ENCODE data around the gene B4GALNT2. TPM values are rescaled to one million over a fixed set of nuclear protein-coding genes. Genes with fewer than 3 reads are reported as not detected.

Gene B4GALNT2
- total RNA-seq, 2 experiments from 2014 or later, result 0.06 to 0.16 TPM

DNA sequence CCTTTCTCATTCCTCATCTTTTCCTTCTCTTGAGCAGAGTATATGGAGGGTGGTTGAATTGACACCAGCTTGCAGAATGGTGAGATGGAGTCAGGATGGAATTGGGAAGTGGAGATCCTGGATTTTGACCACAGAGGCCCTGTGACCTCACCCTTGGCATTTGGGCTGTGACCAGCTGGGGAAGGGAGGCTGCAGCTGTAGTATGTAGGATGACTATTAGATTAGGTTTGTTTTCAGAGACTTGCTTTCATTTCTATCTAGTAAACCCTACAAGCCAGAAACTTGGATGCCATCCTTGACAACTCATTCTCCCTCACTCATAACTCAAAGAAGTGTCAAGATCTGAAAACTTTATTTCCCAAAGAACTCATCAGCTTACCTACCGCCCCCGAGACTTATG lies 71.9 kb downstream of the B4GALNT2 start:
- Histone ChIP-seq H3K27ac (ENCODE audit: low read depth in 1 of 2, low read length in 2 of 2) (no peak overlapping the region), H3K9me3 (ENCODE audit: control insufficient read depth in 1 of 2, insufficient read depth in 1 of 2, low read length in 2 of 2) (no peaks in the 10 kb centered on the region), H3K4me3 (ENCODE audit: low read length) (no peak overlapping the region), H3K36me3 (ENCODE audit: insufficient read depth, low read length) (peaks cover 3% of the 10 kb centered on the region), H3K27me3 (ENCODE audit: control insufficient read depth in 1 of 2, insufficient read depth in 2 of 2, low read length in 2 of 2) (no peaks in the 10 kb centered on the region), H3K4me1 (ENCODE audit: insufficient read depth, low read length) (peaks cover 26% of the 10 kb centered on the region)
- POLR2A ChIA-PET, result interaction anchor here (1.1 to 2.2 kb wide), 2 partner anchors 9 to 12 kb away, joined by 3 to 12 read pairs; no protein-coding TSS in a partner anchor
- intact Hi-C loops (cut with DNase I, micrococcal nuclease), result no loop called here
- Mint-ChIP-seq H3K9me3 (no peaks in the 10 kb centered on the region), H3K4me3 (no peak overlapping the region), H3K4me1 (ENCODE audit: low read depth) (peaks cover 16% of the 10 kb centered on the region), H3K27ac (no peak overlapping the region), H3K36me3 (ENCODE audit: low read depth) (no peaks in the 10 kb centered on the region), H3K27me3 (no peaks in the 10 kb centered on the region)
- TF ChIP-seq, protein P1, sequence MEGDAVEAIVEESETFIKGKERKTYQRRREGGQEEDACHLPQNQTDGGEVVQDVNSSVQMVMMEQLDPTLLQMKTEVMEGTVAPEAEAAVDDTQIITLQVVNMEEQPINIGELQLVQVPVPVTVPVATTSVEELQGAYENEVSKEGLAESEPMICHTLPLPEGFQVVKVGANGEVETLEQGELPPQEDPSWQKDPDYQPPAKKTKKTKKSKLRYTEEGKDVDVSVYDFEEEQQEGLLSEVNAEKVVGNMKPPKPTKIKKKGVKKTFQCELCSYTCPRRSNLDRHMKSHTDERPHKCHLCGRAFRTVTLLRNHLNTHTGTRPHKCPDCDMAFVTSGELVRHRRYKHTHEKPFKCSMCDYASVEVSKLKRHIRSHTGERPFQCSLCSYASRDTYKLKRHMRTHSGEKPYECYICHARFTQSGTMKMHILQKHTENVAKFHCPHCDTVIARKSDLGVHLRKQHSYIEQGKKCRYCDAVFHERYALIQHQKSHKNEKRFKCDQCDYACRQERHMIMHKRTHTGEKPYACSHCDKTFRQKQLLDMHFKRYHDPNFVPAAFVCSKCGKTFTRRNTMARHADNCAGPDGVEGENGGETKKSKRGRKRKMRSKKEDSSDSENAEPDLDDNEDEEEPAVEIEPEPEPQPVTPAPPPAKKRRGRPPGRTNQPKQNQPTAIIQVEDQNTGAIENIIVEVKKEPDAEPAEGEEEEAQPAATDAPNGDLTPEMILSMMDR (IDR thresholded peaks at IDR 0.05), result no peak
- DNase-seq (no peak), ATAC-seq (ENCODE audit: poor library complexity) (no peak)
- CTCF ChIA-PET, result interaction anchor here (0.9 kb wide), 1 partner anchor 12 kb away, joined by 3 read pairs; no protein-coding TSS in a partner anchor

- ATAC-seq (ENCODE audit: poor library complexity), result peak; percentile 36
- Mint-ChIP-seq H3K36me3 (ENCODE audit: low read depth) (no peaks in the 10 kb centered on the region), H3K9me3 (no peaks in the 10 kb centered on the region), H3K27ac (peak overlapping the region; percentile 73), H3K4me3 (peak overlapping the region; percentile 95), H3K4me1 (ENCODE audit: low read depth) (peaks cover 59% of the 10 kb centered on the region), H3K27me3 (no peaks in the 10 kb centered on the region)
- no peaks in the 10 kb centered on the region for H3K9me3 ChIP-seq (ENCODE audit: control insufficient read depth in 1 of 2, insufficient read depth in 1 of 2, low read length in 2 of 2)
- H3K27ac ChIP-seq (ENCODE audit: low read depth in 1 of 2, low read length in 2 of 2), result peak overlapping the region; percentile 31 to 53
- TF ChIP-seq, protein P1 (IDR thresholded peaks at IDR 0.05), result no peak
- peak overlapping the region; percentile 6 for H3K4me3 ChIP-seq (ENCODE audit: low read length)
- ChIA-PET POLR2A (interaction anchor here (0.9 to 4.0 kb wide), 6 partner anchors 8 to 16 kb away, joined by 3 to 53 read pairs (median 4); no protein-coding TSS in a partner anchor), CTCF (interaction anchor here (0.6 to 2.1 kb wide), 4 partner anchors 15 to 28 kb away, joined by 3 to 6 read pairs (median 5); no protein-coding TSS in a partner anchor)
- H3K27me3 ChIP-seq (ENCODE audit: control insufficient read depth in 1 of 2, insufficient read depth in 2 of 2, low read length in 2 of 2), result no peaks in the 10 kb centered on the region
- H3K36me3 ChIP-seq (ENCODE audit: insufficient read depth, low read length), result peaks cover 6% of the 10 kb centered on the region
- peaks cover 68% of the 10 kb centered on the region for H3K4me1 ChIP-seq (ENCODE audit: insufficient read depth, low read length)
- intact Hi-C loops (cut with DNase I, micrococcal nuclease), result no loop called here
- peak in 3 of 14 experiments; percentile 44 to 47 (median 45) for DNase-seq
These were observed 76.5 kb downstream of the B4GALNT2 start for GRCh38 chr17:49209061-49209571.

DNA sequence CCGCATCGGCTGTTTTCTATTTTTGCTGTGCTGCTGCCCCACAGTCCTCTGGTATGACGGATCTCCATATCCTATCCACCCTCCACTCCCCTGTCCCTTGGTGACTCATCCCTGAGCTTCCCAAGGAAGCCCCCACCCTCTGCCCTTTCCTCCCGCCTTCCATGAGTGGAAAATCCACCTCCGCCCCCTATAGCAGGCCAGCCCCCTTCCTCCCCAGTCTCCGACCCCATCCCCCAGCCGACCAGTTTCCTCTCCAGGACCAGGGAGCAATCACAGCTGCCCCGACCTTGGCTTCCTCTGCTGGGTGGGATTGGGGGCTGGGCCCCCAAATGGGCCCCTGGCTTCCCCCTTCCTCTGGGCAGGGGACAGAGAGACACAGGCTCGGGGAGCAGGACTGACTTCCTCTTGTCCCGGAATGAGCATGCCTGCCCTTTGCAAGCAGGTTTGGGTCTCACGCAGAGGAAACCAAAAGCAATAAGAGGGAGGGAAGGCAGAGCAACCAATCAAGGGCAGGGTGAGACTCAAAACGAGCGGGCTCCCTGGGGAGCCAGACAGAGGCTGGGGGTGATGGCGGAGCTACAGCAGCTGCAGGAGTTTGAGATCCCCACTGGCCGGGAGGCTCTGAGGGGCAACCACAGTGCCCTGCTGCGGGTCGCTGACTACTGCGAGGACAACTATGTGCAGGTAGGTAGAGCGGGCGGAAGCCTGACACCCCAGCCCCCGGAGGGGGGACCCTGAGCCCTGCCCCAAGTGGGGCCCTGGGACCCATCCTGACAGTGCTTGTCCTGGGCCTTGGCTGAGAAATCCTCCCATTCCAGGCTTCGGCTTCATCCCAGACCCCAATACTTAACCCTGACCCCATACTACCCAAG lies 77.8 kb downstream of the B4GALNT2 start, which contains the start of the genes ABI3 and GNGT2:
ABI3 (plus strand) TSS at position 550 of the 872 bp plus-strand sequence; CDS start at position 568, 18 bp downstream.
GNGT2 (minus strand) TSS at position 417 of the 872 bp plus-strand sequence. CDS start 3,152 bp downstream, outside the sequence.
- Mint-ChIP-seq H3K36me3 (ENCODE audit: low read depth) (peaks cover 6% of the 10 kb centered on the region), H3K4me1 (ENCODE audit: low read depth) (peaks cover 70% of the 10 kb centered on the region), H3K27me3 (no peaks in the 10 kb centered on the region), H3K9me3 (no peaks in the 10 kb centered on the region), H3K4me3 (peak within 1 kb of the TSS; percentile 95), H3K27ac (peak within 1 kb of the TSS; percentile 73)
- Histone ChIP-seq H3K4me1 (ENCODE audit: insufficient read depth, low read length) (peaks cover 80% of the 10 kb centered on the region), H3K36me3 (ENCODE audit: insufficient read depth, low read length) (peaks cover 6% of the 10 kb centered on the region), H3K27me3 (ENCODE audit: control insufficient read depth in 1 of 2, insufficient read depth in 2 of 2, low read length in 2 of 2) (no peaks in the 10 kb centered on the region), H3K4me3 (ENCODE audit: low read length) (peak within 1 kb of the TSS; percentile 67), H3K27ac (ENCODE audit: low read depth in 1 of 2, low read length in 2 of 2) (peak within 1 kb of the TSS; percentile 53 to 70), H3K9me3 (ENCODE audit: control insufficient read depth in 1 of 2, insufficient read depth in 1 of 2, low read length in 2 of 2) (no peaks in the 10 kb centered on the region)
- ChIA-PET CTCF (no interaction called here), POLR2A (interaction anchor here (1.2 to 4.0 kb wide), 4 partner anchors 8 to 18 kb away, joined by 4 to 53 read pairs (median 12); no protein-coding TSS in a partner anchor)
- intact Hi-C loops (cut with DNase I, micrococcal nuclease), result loop anchor here in 1 of 2 experiments (2.0 kb wide), 2 partner anchors 14 to 18 kb away; no protein-coding TSS in a partner anchor
- peak; percentile 88 for ATAC-seq (ENCODE audit: poor library complexity)
- TF ChIP-seq, protein P1 (IDR thresholded peaks at IDR 0.05), result no peak
- peak; percentile 39 to 84 (median 53) for DNase-seq

Measured in CD4-positive, alpha-beta T cell (primary cell).